Panc1 (cell line): Measurements from ENCODE around the gene ZNRF3. TPM values are rescaled to one million over a fixed set of nuclear protein-coding genes. Genes with fewer than 3 reads are reported as not detected.

Source experiments
- ATAC-seq: fragments of 200-7000 bp; cut with Tn5 transposase; 2 replicates; pipeline ENCODE4 v1.9.1; 2020; ENCODE audit warnings: mild to moderate bottlenecking, moderate library complexity
- BruUV-seq: library from RNA; stranded (reverse); fragments of 400-500 nt; replicated peaks from 2 replicates; lab custom pipeline; 2021; lab: Mats Ljungman, UMichigan
- CTCF ChIA-PET: fragments of 300-600 bp; sonication (Branson Sonifier 250); formaldehyde crosslinking; loops from one replicate; lab custom pipeline; 2022; ENCODE audit warnings: antibody characterized with exemption; lab: Charles Lee
- POLR2A ChIA-PET: fragments of 300-600 bp; sonication (Branson Sonifier 250); formaldehyde crosslinking; loops from one replicate; lab custom pipeline; 2022; ENCODE audit warnings: antibody characterized with exemption; lab: Charles Lee
- DNase-seq: peaks from one replicate; pipeline ENCODE4 v3.0.0-alpha.2; 2010; ENCODE audit warnings: low read depth, low spot score
- H3K27ac ChIP-seq: 2 replicates; pipeline ENCODE4 v1.5.1; 2011; ENCODE audit warnings: mild to moderate bottlenecking, low read length, inconsistent platforms
- H3K27me3 ChIP-seq: fragments of 200-500 bp; sonication (Bioruptor generic); 2 replicates; pipeline ENCODE4 v1.6.0; 2014; ENCODE audit warnings: low read length, inconsistent platforms; ENCODE audit not compliant: control insufficient read depth, insufficient read depth
- H3K36me3 ChIP-seq: fragments of 200-500 bp; sonication (Bioruptor generic); 2 replicates; pipeline ENCODE4 v1.5.1; 2014; ENCODE audit warnings: inconsistent platforms, mild to moderate bottlenecking, low read length, moderate library complexity; ENCODE audit not compliant: control insufficient read depth, insufficient read depth
- H3K4me1 ChIP-seq: 2 replicates; pipeline ENCODE4 v1.5.1; 2011; ENCODE audit warnings: inconsistent platforms, mild to moderate bottlenecking, low read length, moderate library complexity; ENCODE audit not compliant: control insufficient read depth, insufficient read depth
- H3K4me3 ChIP-seq, 2 experiments: 2 replicates each; pipeline ENCODE4 v1.5.1; 2011 to 2012; ENCODE audit warnings: low read depth in 2 of 2, low read length in 2 of 2, mild to moderate bottlenecking in 2 of 2, inconsistent platforms in 1 of 2, moderate library complexity in 1 of 2
- H3K9me3 ChIP-seq: fragments of 200-500 bp; sonication (Bioruptor generic); 2 replicates; pipeline ENCODE4 v1.5.1; 2014; ENCODE audit warnings: low read depth, mild to moderate bottlenecking, inconsistent platforms, low read length, moderate library complexity; ENCODE audit not compliant: control insufficient read depth, insufficient read depth
- POLR2AphosphoS5 ChIP-seq: IDR thresholded peaks from 2 replicates; pipeline ENCODE4 v1.6.1; 2012; ENCODE audit warnings: mild to moderate bottlenecking, low read depth, low read length, moderate library complexity
- SIN3A ChIP-seq: IDR thresholded peaks from 2 replicates; pipeline ENCODE4 v1.6.1; 2012; ENCODE audit warnings: low read depth, mild to moderate bottlenecking, low read length, moderate library complexity, borderline replicate concordance; ENCODE audit not compliant: insufficient read depth
- TCF7L2 ChIP-seq: IDR thresholded peaks from 2 replicates; pipeline ENCODE4 v1.6.1; 2011; ENCODE audit warnings: mild to moderate bottlenecking, low read depth, low read length, inconsistent platforms
- in situ Hi-C: cut with HindIII; loops from 2 replicates; pipeline ENCODE4 v1.10.0; 2016; ENCODE audit warnings: low sequenced_read_pairs, low pct_unique_long_range_greater_than_20kb
- intact Hi-C: fragments of 100-400 bp; cut with micrococcal nuclease; formaldehyde crosslinking; loops from one replicate; pipeline ENCODE4 v1.10.0; 2022; ENCODE audit not compliant: unreplicated experiment
- total RNA-seq: library from RNA; stranded (reverse); gene quantifications from one replicate; pipeline ENCODE4 v1.2.1, GENCODE V29; 2021; ENCODE audit not compliant: unreplicated experiment
- TF ChIP-seq, protein P1 (sequence below), 2 experiments: IDR thresholded peaks; 2 replicates each; pipeline ENCODE4 v1.6.1; 2011 to 2012; ENCODE audit warnings: low read depth in 2 of 2, control low read depth in 1 of 2, low read length in 1 of 2, mild to moderate bottlenecking in 1 of 2, moderate library complexity in 1 of 2; ENCODE audit not compliant: insufficient read depth in 1 of 2
- TF ChIP-seq, protein P2 (sequence below): fragments of 450-650 bp; IDR thresholded peaks from 2 replicates; pipeline ENCODE4 v1.5.1; 2017; ENCODE audit warnings: mild to moderate bottlenecking

The ZNRF3 gene
- total RNA-seq, 1 experiment from 2014 or later: 7.3 TPM

- intact Hi-C loops: no loop called here
- ATAC-seq: no peak
- TF ChIP-seq, protein P1, sequence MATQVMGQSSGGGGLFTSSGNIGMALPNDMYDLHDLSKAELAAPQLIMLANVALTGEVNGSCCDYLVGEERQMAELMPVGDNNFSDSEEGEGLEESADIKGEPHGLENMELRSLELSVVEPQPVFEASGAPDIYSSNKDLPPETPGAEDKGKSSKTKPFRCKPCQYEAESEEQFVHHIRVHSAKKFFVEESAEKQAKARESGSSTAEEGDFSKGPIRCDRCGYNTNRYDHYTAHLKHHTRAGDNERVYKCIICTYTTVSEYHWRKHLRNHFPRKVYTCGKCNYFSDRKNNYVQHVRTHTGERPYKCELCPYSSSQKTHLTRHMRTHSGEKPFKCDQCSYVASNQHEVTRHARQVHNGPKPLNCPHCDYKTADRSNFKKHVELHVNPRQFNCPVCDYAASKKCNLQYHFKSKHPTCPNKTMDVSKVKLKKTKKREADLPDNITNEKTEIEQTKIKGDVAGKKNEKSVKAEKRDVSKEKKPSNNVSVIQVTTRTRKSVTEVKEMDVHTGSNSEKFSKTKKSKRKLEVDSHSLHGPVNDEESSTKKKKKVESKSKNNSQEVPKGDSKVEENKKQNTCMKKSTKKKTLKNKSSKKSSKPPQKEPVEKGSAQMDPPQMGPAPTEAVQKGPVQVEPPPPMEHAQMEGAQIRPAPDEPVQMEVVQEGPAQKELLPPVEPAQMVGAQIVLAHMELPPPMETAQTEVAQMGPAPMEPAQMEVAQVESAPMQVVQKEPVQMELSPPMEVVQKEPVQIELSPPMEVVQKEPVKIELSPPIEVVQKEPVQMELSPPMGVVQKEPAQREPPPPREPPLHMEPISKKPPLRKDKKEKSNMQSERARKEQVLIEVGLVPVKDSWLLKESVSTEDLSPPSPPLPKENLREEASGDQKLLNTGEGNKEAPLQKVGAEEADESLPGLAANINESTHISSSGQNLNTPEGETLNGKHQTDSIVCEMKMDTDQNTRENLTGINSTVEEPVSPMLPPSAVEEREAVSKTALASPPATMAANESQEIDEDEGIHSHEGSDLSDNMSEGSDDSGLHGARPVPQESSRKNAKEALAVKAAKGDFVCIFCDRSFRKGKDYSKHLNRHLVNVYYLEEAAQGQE (IDR thresholded peaks at IDR 0.05; ENCODE audit: insufficient read depth in 1 of 2, low read depth in 2 of 2, low read length in 1 of 2): no peak
- TF ChIP-seq TCF7L2 (no peak), SIN3A (no peak), POLR2AphosphoS5 (no peak)
- TF ChIP-seq, protein P2, sequence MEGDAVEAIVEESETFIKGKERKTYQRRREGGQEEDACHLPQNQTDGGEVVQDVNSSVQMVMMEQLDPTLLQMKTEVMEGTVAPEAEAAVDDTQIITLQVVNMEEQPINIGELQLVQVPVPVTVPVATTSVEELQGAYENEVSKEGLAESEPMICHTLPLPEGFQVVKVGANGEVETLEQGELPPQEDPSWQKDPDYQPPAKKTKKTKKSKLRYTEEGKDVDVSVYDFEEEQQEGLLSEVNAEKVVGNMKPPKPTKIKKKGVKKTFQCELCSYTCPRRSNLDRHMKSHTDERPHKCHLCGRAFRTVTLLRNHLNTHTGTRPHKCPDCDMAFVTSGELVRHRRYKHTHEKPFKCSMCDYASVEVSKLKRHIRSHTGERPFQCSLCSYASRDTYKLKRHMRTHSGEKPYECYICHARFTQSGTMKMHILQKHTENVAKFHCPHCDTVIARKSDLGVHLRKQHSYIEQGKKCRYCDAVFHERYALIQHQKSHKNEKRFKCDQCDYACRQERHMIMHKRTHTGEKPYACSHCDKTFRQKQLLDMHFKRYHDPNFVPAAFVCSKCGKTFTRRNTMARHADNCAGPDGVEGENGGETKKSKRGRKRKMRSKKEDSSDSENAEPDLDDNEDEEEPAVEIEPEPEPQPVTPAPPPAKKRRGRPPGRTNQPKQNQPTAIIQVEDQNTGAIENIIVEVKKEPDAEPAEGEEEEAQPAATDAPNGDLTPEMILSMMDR: no peak
- Histone ChIP-seq H3K4me1 (no peaks in the 10 kb centered on the region), H3K9me3 (no peaks in the 10 kb centered on the region), H3K36me3 (no peaks in the 10 kb centered on the region), H3K27ac (no peak overlapping the region), H3K27me3 (no peaks in the 10 kb centered on the region), H3K4me3 (no peak overlapping the region)
- ChIA-PET POLR2A (no interaction called here), CTCF (no interaction called here)
- DNase-seq: no peak
- BruUV-seq: no TSS peak
- in situ Hi-C loops: no loop called here
These were observed 52.8 kb downstream of the ZNRF3 start for GRCh38 chr22:28936200-28936599.

- Histone ChIP-seq H3K36me3 (no peaks in the 10 kb centered on the region), H3K4me1 (no peaks in the 10 kb centered on the region), H3K27ac (no peak overlapping the region), H3K9me3 (no peaks in the 10 kb centered on the region), H3K27me3 (no peaks in the 10 kb centered on the region), H3K4me3 (no peak overlapping the region)
- CTCF ChIA-PET: no interaction called here
- TF ChIP-seq SIN3A (no peak), POLR2AphosphoS5 (no peak), TCF7L2 (no peak)
- TF ChIP-seq, protein P1 (IDR thresholded peaks at IDR 0.05; ENCODE audit: insufficient read depth in 1 of 2, low read depth in 2 of 2, low read length in 1 of 2): no peak
- TF ChIP-seq, protein P2: no peak
- intact Hi-C loops: no loop called here
- ATAC-seq: no peak
- no peak for DNase-seq
- in situ Hi-C loops: no loop called here
- BruUV-seq: no TSS peak
- POLR2A ChIA-PET: no interaction called here
These were observed 54.0 kb downstream of the ZNRF3 start for GRCh38 chr22:28937206-28938025.
